NCI-H82 (cell line): ENCODE results near the gene FLOT1.

Experiments
- DNase-seq: peaks from one replicate; lab custom pipeline; 2025; lab: John Stamatoyannopoulos, UW

Gene FLOT1

GRCh38 chr6:30679765-30680535 is 62.5 kb downstream of the FLOT1 start:
- DNase-seq = peak; percentile 99

GRCh38 chr6:30678964-30679726 is 63.3 kb downstream of the FLOT1 start:
- peak; percentile 92 for DNase-seq
